A549 (cell line): ENCODE results near the gene CHORDC1.

Experiments used
- CHD2 ChIP-seq: fragments of 150-350 bp; IDR thresholded peaks from 2 replicates; pipeline ENCODE4 v1.6.1; 2014; ENCODE audit warnings: low read length; ENCODE audit not compliant: partially characterized antibody
- CTCF ChIP-seq: fragments of >200 bp; sonication (Bioruptor Twin); formaldehyde crosslinking; IDR thresholded peaks from 3 replicates; pipeline ENCODE4 v1.5.1; 2016
- HDAC2 ChIP-seq: fragments of 200-600 bp; sonication (generic); IDR thresholded peaks from 2 replicates; pipeline ENCODE4 v1.6.1; 2016
- KDM1A ChIP-seq: fragments of 200-600 bp; sonication (generic); IDR thresholded peaks from 2 replicates; pipeline ENCODE4 v1.6.1; 2016; ENCODE audit warnings: low read depth, mild to moderate bottlenecking
- POLR2A ChIP-seq: IDR thresholded peaks from 2 replicates; pipeline ENCODE4 v1.6.1; 2012; ENCODE audit warnings: mild to moderate bottlenecking, low read length
- POLR2AphosphoS2 ChIP-seq: conservative IDR thresholded peaks from 2 replicates; pipeline ENCODE4 v1.6.1; 2012; ENCODE audit warnings: low read length, improper control_type of control experiment, inconsistent platforms

GRCh38 chr11:90171359-90171758 is 51.5 kb downstream of the CHORDC1 start:
- TF ChIP-seq CTCF: no peak
- no peak for TF ChIP-seq POLR2AphosphoS2
- TF ChIP-seq POLR2A: no peak
- TF ChIP-seq CHD2: no peak
- TF ChIP-seq KDM1A: no peak
- TF ChIP-seq HDAC2: no peak
